Measurements from ENCODE around the gene OXNAD1.

OXNAD1 gene

GRCh38 chr3:16258177-16258576, 6.8 kb upstream of the OXNAD1 start:
- no peak for TF ChIP-seq CTCF (IDR thresholded peaks at IDR 0.05; ENCODE audit: low read depth, low read length)

GRCh38 chr3:16258866-16259265, 6.1 kb upstream of the OXNAD1 start:
- no peak for TF ChIP-seq CTCF (IDR thresholded peaks at IDR 0.05; ENCODE audit: low read depth, low read length)
- H3K4me3 ChIP-seq (ENCODE audit: low read depth, low read length), result no peak overlapping the region

More at GRCh38 chr3:16258177-16258576, 6.8 kb upstream of the OXNAD1 start:
- H3K4me3 ChIP-seq (ENCODE audit: low read depth, low read length), result no peak overlapping the region

GRCh38 chr3:16260046-16260445, 5.0 kb upstream of the OXNAD1 start:
- TF ChIP-seq CTCF (IDR thresholded peaks at IDR 0.05; ENCODE audit: low read depth, low read length), result no peak
- no peak overlapping the region for H3K4me3 ChIP-seq (ENCODE audit: low read depth, low read length)

- TF ChIP-seq CTCF (IDR thresholded peaks at IDR 0.05; ENCODE audit: low read depth, low read length), result no peak
- H3K4me3 ChIP-seq (ENCODE audit: low read depth, low read length), result no peak overlapping the region
Observed at GRCh38 chr3:16262174-16262573, 2.8 kb upstream of the OXNAD1 start.

GRCh38 chr3:16264174-16264707, 771 bp upstream of the OXNAD1 start:
- TF ChIP-seq CTCF (IDR thresholded peaks at IDR 0.05; ENCODE audit: low read depth, low read length), result no peak
- peak overlapping the region; percentile 82 for H3K4me3 ChIP-seq (ENCODE audit: low read depth, low read length)

- no peak for TF ChIP-seq CTCF (IDR thresholded peaks at IDR 0.05; ENCODE audit: low read depth, low read length)
Observed at GRCh38 chr3:16265455-16265786, 409 bp downstream of the OXNAD1 start.

GRCh38 chr3:16266714-16267113, 1.7 kb downstream of the OXNAD1 start:
- no peak for TF ChIP-seq CTCF (IDR thresholded peaks at IDR 0.05; ENCODE audit: low read depth, low read length)
- no peak overlapping the region for H3K4me3 ChIP-seq (ENCODE audit: low read depth, low read length)

More at GRCh38 chr3:16265455-16265786, 409 bp downstream of the OXNAD1 start:
- peak overlapping the region; percentile 82 for H3K4me3 ChIP-seq (ENCODE audit: low read depth, low read length)
